ENCODE results near the gene FNDC5. TPM values are rescaled to one million over a fixed set of nuclear protein-coding genes. Genes with fewer than 3 reads are reported as not detected.

The FNDC5 gene
- total RNA-seq, 1 donor from 2014 or later: 105 TPM

- Histone ChIP-seq H3K4me1 (peaks cover 45% of the 10 kb centered on the region), H3K27ac (replicated peaks) (peak overlapping the region; percentile 76), H3K4me3 (peak overlapping the region; percentile 70), H3K9me3 (replicated peaks) (no peaks in the 10 kb centered on the region), H3K36me3 (peaks cover 8% of the 10 kb centered on the region), H3K27me3 (ENCODE audit: low read depth) (no peaks in the 10 kb centered on the region)
- DNase-seq: no peak
- TF ChIP-seq, protein P1, sequence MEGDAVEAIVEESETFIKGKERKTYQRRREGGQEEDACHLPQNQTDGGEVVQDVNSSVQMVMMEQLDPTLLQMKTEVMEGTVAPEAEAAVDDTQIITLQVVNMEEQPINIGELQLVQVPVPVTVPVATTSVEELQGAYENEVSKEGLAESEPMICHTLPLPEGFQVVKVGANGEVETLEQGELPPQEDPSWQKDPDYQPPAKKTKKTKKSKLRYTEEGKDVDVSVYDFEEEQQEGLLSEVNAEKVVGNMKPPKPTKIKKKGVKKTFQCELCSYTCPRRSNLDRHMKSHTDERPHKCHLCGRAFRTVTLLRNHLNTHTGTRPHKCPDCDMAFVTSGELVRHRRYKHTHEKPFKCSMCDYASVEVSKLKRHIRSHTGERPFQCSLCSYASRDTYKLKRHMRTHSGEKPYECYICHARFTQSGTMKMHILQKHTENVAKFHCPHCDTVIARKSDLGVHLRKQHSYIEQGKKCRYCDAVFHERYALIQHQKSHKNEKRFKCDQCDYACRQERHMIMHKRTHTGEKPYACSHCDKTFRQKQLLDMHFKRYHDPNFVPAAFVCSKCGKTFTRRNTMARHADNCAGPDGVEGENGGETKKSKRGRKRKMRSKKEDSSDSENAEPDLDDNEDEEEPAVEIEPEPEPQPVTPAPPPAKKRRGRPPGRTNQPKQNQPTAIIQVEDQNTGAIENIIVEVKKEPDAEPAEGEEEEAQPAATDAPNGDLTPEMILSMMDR (IDR thresholded peaks at IDR 0.05; ENCODE audit: borderline replicate concordance): no peak
- intact Hi-C loops (cut with micrococcal nuclease): no loop called here
Observed at GRCh38 chr1:32869923-32870614, 643 bp downstream of the FNDC5 start.

DNA sequence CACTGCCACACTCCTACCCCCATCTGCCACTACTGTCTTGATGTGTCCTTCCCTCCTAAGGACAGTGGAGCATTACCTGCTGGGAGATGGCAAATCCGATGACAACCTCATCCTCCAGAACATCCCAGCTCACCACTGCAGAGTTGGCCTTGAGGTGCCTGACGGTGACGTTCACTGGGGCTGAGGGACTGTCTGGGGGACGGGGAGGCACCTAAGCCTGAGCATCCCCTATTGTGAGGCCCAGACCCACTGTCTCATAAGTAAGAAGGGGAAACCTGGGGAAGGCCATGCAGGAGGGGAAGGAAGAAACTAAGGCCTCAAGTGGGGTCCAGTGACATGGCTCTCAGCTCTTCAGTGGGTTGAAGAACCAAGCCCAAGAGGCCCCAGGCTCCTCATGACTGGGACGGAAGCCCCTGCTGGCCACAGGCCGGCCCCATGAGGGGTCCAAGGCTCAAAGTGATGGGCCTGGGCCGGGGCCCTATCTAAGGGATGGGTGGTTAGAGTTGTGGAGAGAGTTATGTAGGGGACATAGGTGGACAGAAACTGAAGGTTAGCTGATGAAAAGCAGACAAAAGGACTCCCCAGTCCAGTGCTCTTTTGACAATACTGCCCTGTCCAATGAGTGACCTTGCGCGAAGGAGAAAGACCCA, 1.8 kb downstream of the FNDC5 start:
- Histone ChIP-seq H3K4me1 (peaks cover 57% of the 10 kb centered on the region), H3K9me3 (replicated peaks) (no peaks in the 10 kb centered on the region), H3K4me3 (no peak overlapping the region), H3K36me3 (peaks cover 13% of the 10 kb centered on the region), H3K27ac (replicated peaks) (peak overlapping the region; percentile 76), H3K27me3 (ENCODE audit: low read depth) (no peaks in the 10 kb centered on the region)
- intact Hi-C loops (cut with micrococcal nuclease): no loop called here
- TF ChIP-seq, protein P1 (IDR thresholded peaks at IDR 0.05; ENCODE audit: borderline replicate concordance): no peak
- DNase-seq: no peak

GRCh38 chr1:32868085-32868484, 2.6 kb downstream of the FNDC5 start:
- Histone ChIP-seq H3K27ac (replicated peaks) (no peak overlapping the region), H3K27me3 (ENCODE audit: low read depth) (no peaks in the 10 kb centered on the region), H3K9me3 (replicated peaks) (no peaks in the 10 kb centered on the region), H3K4me3 (no peak overlapping the region), H3K4me1 (peaks cover 63% of the 10 kb centered on the region), H3K36me3 (peaks cover 21% of the 10 kb centered on the region)
- intact Hi-C loops (cut with micrococcal nuclease): no loop called here
- TF ChIP-seq, protein P1 (IDR thresholded peaks at IDR 0.05; ENCODE audit: borderline replicate concordance): no peak
- no peak for DNase-seq

DNA sequence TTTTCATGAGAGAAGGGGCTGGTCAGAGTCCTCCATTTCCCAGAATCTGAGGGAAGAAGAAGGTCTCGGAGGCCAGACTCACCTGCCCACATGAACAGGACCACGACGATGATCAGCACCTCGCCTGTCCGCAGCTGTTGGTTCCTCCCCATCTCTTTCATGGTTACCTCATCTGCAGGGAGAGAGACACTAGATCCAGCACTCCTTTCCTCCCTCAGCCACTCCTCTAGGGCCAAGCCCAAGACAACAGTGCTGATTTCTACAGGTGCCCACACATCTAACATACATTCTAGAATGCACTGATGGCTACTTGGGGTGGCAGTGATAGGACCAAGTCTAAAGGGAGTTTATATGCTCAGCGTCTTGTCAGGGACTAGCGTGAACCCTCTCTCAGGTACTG, 3.0 kb downstream of the FNDC5 start:
- TF ChIP-seq, protein P1 (IDR thresholded peaks at IDR 0.05; ENCODE audit: borderline replicate concordance): no peak
- Histone ChIP-seq H3K27me3 (ENCODE audit: low read depth) (no peaks in the 10 kb centered on the region), H3K4me1 (peaks cover 60% of the 10 kb centered on the region), H3K4me3 (no peak overlapping the region), H3K36me3 (peaks cover 25% of the 10 kb centered on the region), H3K9me3 (replicated peaks) (no peaks in the 10 kb centered on the region), H3K27ac (replicated peaks) (no peak overlapping the region)
- intact Hi-C loops (cut with micrococcal nuclease): no loop called here
- DNase-seq: no peak

GRCh38 chr1:32867151-32867550, 3.6 kb downstream of the FNDC5 start:
- H3K4me1 ChIP-seq: peaks cover 59% of the 10 kb centered on the region
- no peak overlapping the region for H3K27ac ChIP-seq (replicated peaks)
- intact Hi-C loops (cut with micrococcal nuclease): no loop called here

More at GRCh38 chr1:32867151-32867550, 3.6 kb downstream of the FNDC5 start:
- Histone ChIP-seq H3K27me3 (ENCODE audit: low read depth) (no peaks in the 10 kb centered on the region), H3K36me3 (peaks cover 28% of the 10 kb centered on the region), H3K4me3 (no peak overlapping the region), H3K9me3 (replicated peaks) (no peaks in the 10 kb centered on the region)
- no peak for DNase-seq
- TF ChIP-seq, protein P1 (IDR thresholded peaks at IDR 0.05; ENCODE audit: borderline replicate concordance): no peak

All from left ventricle myocardium inferior (tissue), 1 donor.